H9 (cell line): ENCODE data around the gene ZNF479. TPM values are rescaled to one million over a fixed set of nuclear protein-coding genes. Genes with fewer than 3 reads are reported as not detected.
"Not testable (repeated sequence)": the region's sequence is repeated elsewhere in the genome, so short reads cannot be mapped to it uniquely, and the experiment has no call there.

ENCODE experiments used
- DNase-seq: peaks from one replicate; pipeline ENCODE4 v3.0.0-alpha.2; 2017
- H2AFZ ChIP-seq: one replicate; pipeline ENCODE4 v1.6.1; 2013; ENCODE audit warnings: mild to moderate bottlenecking, low read length, control low read depth, moderate library complexity
- H2AK5ac ChIP-seq: 2 replicates; pipeline ENCODE4 v1.6.1; 2013; ENCODE audit warnings: low read length, control low read depth, mixed read lengths; ENCODE audit not compliant: insufficient read length
- H2BK120ac ChIP-seq: one replicate; pipeline ENCODE4 v1.6.1; 2013; ENCODE audit warnings: low read depth, mild to moderate bottlenecking, low read length, control low read depth, inconsistent platforms; ENCODE audit not compliant: poor library complexity, severe bottlenecking
- H2BK12ac ChIP-seq: 2 replicates; pipeline ENCODE4 v1.6.1; 2013; ENCODE audit warnings: low read length, control low read depth, mixed read lengths, low read depth; ENCODE audit not compliant: insufficient read length
- H2BK15ac ChIP-seq: 2 replicates; pipeline ENCODE4 v1.6.1; 2013; ENCODE audit warnings: low read depth, low read length, control low read depth
- H2BK20ac ChIP-seq: one replicate; pipeline ENCODE4 v1.6.1; 2013; ENCODE audit warnings: low read depth, mild to moderate bottlenecking, low read length, control low read depth, inconsistent platforms; ENCODE audit not compliant: poor library complexity, severe bottlenecking
- H2BK5ac ChIP-seq: 2 replicates; pipeline ENCODE4 v1.6.1; 2013; ENCODE audit warnings: low read length, control low read depth, mixed read lengths; ENCODE audit not compliant: insufficient read length
- H3K14ac ChIP-seq: 2 replicates; pipeline ENCODE4 v1.6.1; 2013; ENCODE audit warnings: low read length, control low read depth; ENCODE audit not compliant: insufficient read depth
- H3K18ac ChIP-seq: 2 replicates; pipeline ENCODE4 v1.6.1; 2013; ENCODE audit warnings: low read depth, mild to moderate bottlenecking, mixed read lengths, low read length, control low read depth; ENCODE audit not compliant: insufficient read length
- H3K23ac ChIP-seq: 2 replicates; pipeline ENCODE4 v1.6.1; 2013; ENCODE audit warnings: low read length, control low read depth, mixed read lengths, low read depth; ENCODE audit not compliant: insufficient read length
- H3K23me2 ChIP-seq: 2 replicates; pipeline ENCODE4 v1.6.1; 2013; ENCODE audit warnings: low read depth, mild to moderate bottlenecking, mixed read lengths, low read length, control low read depth; ENCODE audit not compliant: insufficient read length, poor library complexity, severe bottlenecking
- H3K27ac ChIP-seq: 2 replicates; pipeline ENCODE4 v1.5.1; 2013; ENCODE audit warnings: low read length, control low read depth, mixed read lengths, low read depth; ENCODE audit not compliant: insufficient read length
- H3K27me3 ChIP-seq: 2 replicates; pipeline ENCODE4 v1.6.1; 2013; ENCODE audit warnings: low read length, control low read depth, inconsistent platforms; ENCODE audit not compliant: insufficient read depth
- H3K4ac ChIP-seq: 2 replicates; pipeline ENCODE4 v1.6.1; 2013; ENCODE audit warnings: low read depth, mild to moderate bottlenecking, control low read depth, inconsistent platforms, low read length, moderate library complexity
- H3K4me1 ChIP-seq: 2 replicates; pipeline ENCODE4 v1.6.1; 2013; ENCODE audit warnings: low read length, control low read depth, inconsistent platforms; ENCODE audit not compliant: insufficient read depth
- H3K4me2 ChIP-seq: 2 replicates; pipeline ENCODE4 v1.6.1; 2013; ENCODE audit warnings: low read length, control low read depth, mixed read lengths; ENCODE audit not compliant: insufficient read length, insufficient read depth
- H3K56ac ChIP-seq: 2 replicates; pipeline ENCODE4 v1.6.1; 2013; ENCODE audit warnings: low read depth, mild to moderate bottlenecking, mixed read lengths, low read length, control low read depth; ENCODE audit not compliant: insufficient read length
- H3K79me1 ChIP-seq: 2 replicates; pipeline ENCODE4 v1.6.1; 2013; ENCODE audit warnings: low read depth, mild to moderate bottlenecking, moderate library complexity, low read length, control low read depth, inconsistent platforms; ENCODE audit not compliant: insufficient read depth, poor library complexity, severe bottlenecking
- H3K79me2 ChIP-seq: 2 replicates; pipeline ENCODE4 v1.6.1; 2013; ENCODE audit warnings: low read length, control low read depth, inconsistent platforms; ENCODE audit not compliant: insufficient read depth
- H3K9ac ChIP-seq: 2 replicates; pipeline ENCODE4 v1.6.1; 2013; ENCODE audit warnings: low read length, control low read depth, mixed read lengths; ENCODE audit not compliant: insufficient read length; ENCODE audit errors: extremely low read depth
- H3K9me3 ChIP-seq: one replicate; pipeline ENCODE4 v1.6.1; 2013; ENCODE audit warnings: low read depth, low read length, inconsistent platforms; ENCODE audit not compliant: control insufficient read depth
- H3T11ph ChIP-seq: one replicate; pipeline ENCODE4 v1.6.1; 2013; ENCODE audit warnings: mild to moderate bottlenecking, low read length, control low read depth, inconsistent platforms
- H4K20me1 ChIP-seq: one replicate; pipeline ENCODE4 v1.6.1; 2013; ENCODE audit not compliant: control insufficient read depth, insufficient read length, insufficient read depth
- H4K5ac ChIP-seq: 2 replicates; pipeline ENCODE4 v1.6.1; 2013; ENCODE audit warnings: low read depth, mild to moderate bottlenecking, mixed read lengths, low read length, control low read depth; ENCODE audit not compliant: insufficient read length
- H4K8ac ChIP-seq: replicated peaks from 2 replicates; pipeline ENCODE4 v1.6.1; 2013; ENCODE audit warnings: low read length, control low read depth, mixed read lengths, low read depth; ENCODE audit not compliant: insufficient read length
- H4K91ac ChIP-seq: 2 replicates; pipeline ENCODE4 v1.6.1; 2013; ENCODE audit warnings: low read depth, mild to moderate bottlenecking, moderate library complexity, mixed read lengths, low read length, control low read depth; ENCODE audit not compliant: insufficient read length
- H3K27ac Mint-ChIP-seq, 3 experiments: 2 replicates in 2 of 3; 3 replicates in 1 of 3; pipeline ENCODE4 v1.8.0; 2020 to 2021; ENCODE audit warnings: mixed read lengths in 3 of 3, mild to moderate bottlenecking in 1 of 3, moderate library complexity in 1 of 3
- H3K27me3 Mint-ChIP-seq: 2 replicates; pipeline ENCODE4 v1.8.0; 2021; ENCODE audit warnings: low read depth, mild to moderate bottlenecking, moderate library complexity, mixed read lengths
- H3K36me3 Mint-ChIP-seq, 3 experiments: 2 replicates in 2 of 3; 3 replicates in 1 of 3; pipeline ENCODE4 v1.8.0; 2020 to 2021; ENCODE audit warnings: low read depth in 3 of 3, mixed read lengths in 3 of 3; ENCODE audit not compliant: insufficient read depth in 1 of 3
- H3K4me1 Mint-ChIP-seq, 2 experiments: 2 replicates each; pipeline ENCODE4 v1.8.0; 2020; ENCODE audit warnings: mixed read lengths in 2 of 2
- H3K4me3 Mint-ChIP-seq, 2 experiments: 2 replicates in 1 of 2; 3 replicates in 1 of 2; pipeline ENCODE4 v1.8.0; 2020 to 2021; ENCODE audit warnings: mild to moderate bottlenecking in 2 of 2, mixed read lengths in 2 of 2, moderate library complexity in 1 of 2
- H3K9me3 Mint-ChIP-seq, 2 experiments: 2 replicates in 1 of 2; 3 replicates in 1 of 2; pipeline ENCODE4 v1.8.0; 2020; ENCODE audit warnings: mild to moderate bottlenecking in 2 of 2, mixed read lengths in 2 of 2, moderate library complexity in 1 of 2
- whole genome bisulfite sequencing: extraction: QIAGEN DNeasy Blood & Tissue Kit; methylation state at CpG from one replicate; pipeline ENCODE4 v1.1.7; 2013; ENCODE audit warnings: missing lambda C conversion rate, low lambda C conversion rate, mixed read lengths; ENCODE audit not compliant: insufficient read length; ENCODE audit errors: extremely low coverage; 5-methylcytosine and 5-hydroxymethylcytosine counted together
- long read RNA-seq: library from polyadenylated mRNA; unstranded; transcript quantifications from one replicate; pipeline ENCODE4 v2.0.0, GENCODE V29; 2020
- total RNA-seq: library from RNA; stranded (reverse); gene quantifications from 2 replicates; pipeline ENCODE4 v1.2.1, GENCODE V29; 2021

The ZNF479 gene
- total RNA-seq, result not detected in 2 replicates
- long read RNA-seq, result 0 reads

DNA sequence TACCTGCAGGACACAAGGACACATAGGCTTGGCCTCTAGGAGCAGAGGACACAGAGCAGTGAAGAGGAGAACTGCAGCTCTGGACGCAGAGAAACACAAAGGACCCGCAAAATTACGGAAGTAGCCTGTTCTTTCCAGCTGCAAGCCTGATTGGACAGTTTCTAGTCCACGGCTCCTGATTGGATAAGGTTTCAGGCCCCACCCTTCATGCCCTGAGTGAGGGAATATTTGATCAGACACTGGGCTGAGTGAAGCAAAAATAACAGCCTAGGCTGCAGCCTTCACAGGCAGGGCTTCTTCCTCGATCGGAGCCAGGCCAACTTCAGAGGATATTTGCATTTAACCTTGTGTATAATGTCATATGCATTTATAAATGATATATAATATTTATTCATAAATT, at the start of gene ZNF479:
Gene ZNF479, minus strand, starts transcription at position 101 of the 400 bp plus-strand sequence. CDS start 112 bp downstream, outside the sequence.
- not testable (repeated sequence) for H3K14ac ChIP-seq, H4K8ac ChIP-seq, H3K4me3 Mint-ChIP-seq, H3K27me3 ChIP-seq, H2BK5ac ChIP-seq, H3K18ac ChIP-seq, H3K4me1 Mint-ChIP-seq, H3K36me3 Mint-ChIP-seq, H3K56ac ChIP-seq, H2BK120ac ChIP-seq, H3K4me1 ChIP-seq, H2BK12ac ChIP-seq, H2AFZ ChIP-seq, H3T11ph ChIP-seq, H3K27me3 Mint-ChIP-seq, H3K23ac ChIP-seq, H3K79me2 ChIP-seq, H2AK5ac ChIP-seq, H3K23me2 ChIP-seq, H4K5ac ChIP-seq, H3K27ac Mint-ChIP-seq, H3K4ac ChIP-seq, H3K79me1 ChIP-seq, H2BK15ac ChIP-seq, H3K9ac ChIP-seq, H2BK20ac ChIP-seq, H3K27ac ChIP-seq, H4K91ac ChIP-seq, DNase-seq, H4K20me1 ChIP-seq, H3K4me2 ChIP-seq
- H3K9me3 Mint-ChIP-seq, result peaks cover 86 to 89% of the 10 kb centered on the region in 2 experiments
- H3K9me3 ChIP-seq, result peaks cover 54% of the 10 kb centered on the region
- no CpG with 5 or more reads among the region's 6 CpGs for WGBS
